ENCODE measurements around the gene ASB8. TPM values are rescaled to one million over a fixed set of nuclear protein-coding genes. Genes with fewer than 3 reads are reported as not detected.

ASB8 gene
- polyA plus RNA-seq, 3 donors = 23.8 to 50.0 (median 38.4) TPM

- intact Hi-C loops (cut with micrococcal nuclease) = no loop called here
- no peak overlapping the region for H3K4me2 ChIP-seq (replicated peaks; ENCODE audit: extremely low read depth, low read length, poor library complexity, severe bottlenecking)
- 81% methylated on average over 2 of the region's 2 CpGs for WGBS (ENCODE audit: insufficient coverage)
- H3K27ac ChIP-seq (ENCODE audit: low read depth in 1 of 2, low read length in 2 of 2) = no peak overlapping the region
- no peak for DNase-seq
- H3K36me3 Mint-ChIP-seq = no peaks in the 10 kb centered on the region
- H3K36me3 ChIP-seq (replicated peaks in 1 of 2; ENCODE audit: control insufficient read depth in 1 of 2, insufficient read depth in 2 of 2, low read length in 2 of 2) = no peaks in the 10 kb centered on the region
- peak overlapping the region in 1 of 7 donors; percentile 28 for H3K27ac Mint-ChIP-seq
- H3K4me1 Mint-ChIP-seq = peaks cover 8% of the 10 kb centered on the region
- peaks cover 6 to 10% of the 10 kb centered on the region in 2 donors for H3K4me1 ChIP-seq (ENCODE audit: control insufficient read depth in 1 of 2, insufficient read depth in 2 of 2, low read length in 2 of 2)
- H3K27me3 Mint-ChIP-seq (ENCODE audit: low read depth in 3 of 3) = peaks cover 4 to 20% (median 5%) of the 10 kb centered on the region in 3 donors
- peaks cover 2 to 18% of the 10 kb centered on the region in 2 donors for H3K27me3 ChIP-seq (ENCODE audit: control insufficient read depth in 2 of 2, insufficient read depth in 2 of 2, low read length in 2 of 2)
- H4K20me1 ChIP-seq (ENCODE audit: insufficient read depth, low read length) = no peaks in the 10 kb centered on the region
- no peaks in the 10 kb centered on the region for H3K9me3 ChIP-seq (replicated peaks in 1 of 2; ENCODE audit: control insufficient read depth in 1 of 2, insufficient read depth in 1 of 2, low read length in 2 of 2)
- H3K79me2 ChIP-seq (ENCODE audit: insufficient read depth, low read length) = peaks cover 5% of the 10 kb centered on the region
- H3K9me3 Mint-ChIP-seq = no peaks in the 10 kb centered on the region
- no peak overlapping the region for H3K4me3 Mint-ChIP-seq
- no peak overlapping the region for H2AFZ ChIP-seq (ENCODE audit: insufficient read depth, low read depth, low read length, poor library complexity, severe bottlenecking)
- no peak overlapping the region for H3K9ac ChIP-seq (ENCODE audit: insufficient read depth, low read length, poor library complexity, severe bottlenecking)
- TF ChIP-seq CTCF (IDR thresholded peaks at IDR 0.05) = no peak
- no peak overlapping the region for H3K4me3 ChIP-seq (replicated peaks in 1 of 3; ENCODE audit: low read depth in 2 of 3, low read length in 3 of 3)
Measured at GRCh38 chr12:48193623-48194022, 36.3 kb upstream of the ASB8 start.

- H3K9me3 Mint-ChIP-seq = no peaks in the 10 kb centered on the region
- no peak overlapping the region for H3K27ac Mint-ChIP-seq
- intact Hi-C loops (cut with micrococcal nuclease) = no loop called here
- WGBS (ENCODE audit: insufficient coverage) = no CpG with 5 or more reads among the region's 1 CpG
- H4K20me1 ChIP-seq (ENCODE audit: insufficient read depth, low read length) = no peaks in the 10 kb centered on the region
- peaks cover 7 to 22% (median 8%) of the 10 kb centered on the region in 3 donors for H3K27me3 Mint-ChIP-seq (ENCODE audit: low read depth in 3 of 3)
- TF ChIP-seq CTCF (IDR thresholded peaks at IDR 0.05) = no peak
- peaks cover 8% of the 10 kb centered on the region for H3K4me1 Mint-ChIP-seq
- H3K4me2 ChIP-seq (replicated peaks; ENCODE audit: extremely low read depth, low read length, poor library complexity, severe bottlenecking) = no peak overlapping the region
- no peaks in the 10 kb centered on the region for H3K36me3 Mint-ChIP-seq
- H3K27me3 ChIP-seq (ENCODE audit: control insufficient read depth in 2 of 2, insufficient read depth in 2 of 2, low read length in 2 of 2) = peaks cover 2 to 18% of the 10 kb centered on the region in 2 donors
- peaks cover 6 to 8% of the 10 kb centered on the region in 2 donors for H3K4me1 ChIP-seq (ENCODE audit: control insufficient read depth in 1 of 2, insufficient read depth in 2 of 2, low read length in 2 of 2)
- H2AFZ ChIP-seq (ENCODE audit: insufficient read depth, low read depth, low read length, poor library complexity, severe bottlenecking) = no peak overlapping the region
- H3K36me3 ChIP-seq (replicated peaks in 1 of 2; ENCODE audit: control insufficient read depth in 1 of 2, insufficient read depth in 2 of 2, low read length in 2 of 2) = no peaks in the 10 kb centered on the region
- H3K9ac ChIP-seq (ENCODE audit: insufficient read depth, low read length, poor library complexity, severe bottlenecking) = no peak overlapping the region
- H3K9me3 ChIP-seq (replicated peaks in 1 of 2; ENCODE audit: control insufficient read depth in 1 of 2, insufficient read depth in 1 of 2, low read length in 2 of 2) = no peaks in the 10 kb centered on the region
- DNase-seq = no peak
- H3K4me3 Mint-ChIP-seq = no peak overlapping the region
- no peak overlapping the region for H3K4me3 ChIP-seq (replicated peaks in 1 of 3; ENCODE audit: low read depth in 2 of 3, low read length in 3 of 3)
- H3K79me2 ChIP-seq (ENCODE audit: insufficient read depth, low read length) = no peaks in the 10 kb centered on the region
- no peak overlapping the region for H3K27ac ChIP-seq (ENCODE audit: low read depth in 1 of 2, low read length in 2 of 2)
Measured at GRCh38 chr12:48192861-48193260, 35.5 kb upstream of the ASB8 start.

All from CD14-positive monocyte (primary cell).